ENCODE measurements around the gene PAK4.
"Not testable (repeated sequence)": the region's sequence is repeated elsewhere in the genome, so short reads cannot be mapped to it uniquely, and the experiment has no call there.

PAK4 gene

DNA sequence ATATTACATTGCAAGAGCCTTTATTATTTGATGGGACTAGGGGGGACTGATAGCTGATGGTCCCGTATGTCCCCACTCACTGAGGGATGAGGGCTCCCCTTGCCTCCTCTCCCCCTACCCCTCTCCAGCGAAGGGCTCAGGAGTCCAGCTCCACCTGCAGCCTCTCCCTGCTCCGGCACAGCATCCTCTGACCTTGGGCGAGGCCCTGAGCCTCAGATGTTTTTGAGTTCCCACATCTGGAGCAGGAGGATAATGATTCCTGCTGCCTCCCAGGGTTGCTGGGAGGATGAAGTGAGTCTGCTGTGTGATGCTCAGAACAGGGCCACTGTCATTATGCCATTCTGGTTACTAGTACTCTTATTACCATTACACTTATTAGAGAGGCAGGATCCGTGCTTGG, 15.0 kb downstream of the PAK4 start:
- Histone ChIP-seq H3K27me3 (ENCODE audit: control insufficient read depth in 1 of 2, insufficient read depth in 2 of 2, low read length in 2 of 2) (no peaks in the 10 kb centered on the region), H3K27ac (ENCODE audit: low read length) (no peak overlapping the region), H3K9me3 (ENCODE audit: control insufficient read depth in 2 of 2, low read length in 2 of 2) (peaks cover 0 to 2% of the 10 kb centered on the region in 2 donors), H3K36me3 (ENCODE audit: control insufficient read depth in 2 of 2, insufficient read depth in 2 of 2, low read length in 2 of 2) (no peaks in the 10 kb centered on the region), H3K9ac (ENCODE audit: low read length in 2 of 2) (peak overlapping the region in 1 of 2 donors; percentile 29), H3K4me3 (ENCODE audit: low read length in 2 of 2) (no peak overlapping the region), H3K4me1 (ENCODE audit: control insufficient read depth, insufficient read depth, low read length) (peaks cover 48% of the 10 kb centered on the region)

- no peak overlapping the region for H3K4me3 ChIP-seq (ENCODE audit: low read length in 2 of 2)
- H3K36me3 ChIP-seq (ENCODE audit: control insufficient read depth in 2 of 2, insufficient read depth in 2 of 2, low read length in 2 of 2), result no peaks in the 10 kb centered on the region
- H3K9ac ChIP-seq (ENCODE audit: low read length in 2 of 2), result no peak overlapping the region
- peaks cover 0 to 2% of the 10 kb centered on the region in 2 donors for H3K9me3 ChIP-seq (ENCODE audit: control insufficient read depth in 2 of 2, low read length in 2 of 2)
- H3K27ac ChIP-seq (ENCODE audit: low read length), result no peak overlapping the region
- peaks cover 54% of the 10 kb centered on the region for H3K4me1 ChIP-seq (ENCODE audit: control insufficient read depth, insufficient read depth, low read length)
- H3K27me3 ChIP-seq (ENCODE audit: control insufficient read depth in 1 of 2, insufficient read depth in 2 of 2, low read length in 2 of 2), result no peaks in the 10 kb centered on the region
Measured at GRCh38 chr19:39141929-39142328, 16.3 kb downstream of the PAK4 start.

DNA sequence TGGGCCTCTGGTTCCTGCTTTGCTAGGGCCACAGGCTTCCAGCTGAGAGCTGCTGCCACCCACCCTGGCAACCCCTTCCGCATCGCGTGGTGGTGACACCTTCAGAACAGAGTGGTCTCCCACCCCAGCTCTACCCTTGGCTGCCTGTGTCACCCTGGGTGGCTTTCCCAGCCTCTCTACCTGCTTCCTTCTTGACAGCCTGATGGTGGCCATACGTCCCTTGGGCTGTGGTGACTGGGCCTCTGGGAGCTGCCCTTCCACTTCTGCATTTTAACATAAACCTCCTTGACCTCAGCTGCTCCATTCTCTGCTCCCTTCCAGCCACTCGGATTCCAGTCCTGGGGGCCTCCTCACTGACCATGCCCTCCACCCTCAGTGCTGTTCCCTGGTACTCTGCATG, 17.0 kb downstream of the PAK4 start:
- H3K9ac ChIP-seq (ENCODE audit: low read length in 2 of 2), result no peak overlapping the region
- H3K36me3 ChIP-seq (ENCODE audit: control insufficient read depth in 2 of 2, insufficient read depth in 2 of 2, low read length in 2 of 2), result no peaks in the 10 kb centered on the region
- H3K27ac ChIP-seq (ENCODE audit: low read length), result no peak overlapping the region
- no peaks in the 10 kb centered on the region for H3K27me3 ChIP-seq (ENCODE audit: control insufficient read depth in 1 of 2, insufficient read depth in 2 of 2, low read length in 2 of 2)
- H3K4me1 ChIP-seq (ENCODE audit: control insufficient read depth, insufficient read depth, low read length), result peaks cover 54% of the 10 kb centered on the region
- H3K4me3 ChIP-seq (ENCODE audit: low read length in 2 of 2), result no peak overlapping the region
- peaks cover 0 to 2% of the 10 kb centered on the region in 2 donors for H3K9me3 ChIP-seq (ENCODE audit: control insufficient read depth in 2 of 2, low read length in 2 of 2)

GRCh38 chr19:39143757-39144289, 18.2 kb downstream of the PAK4 start:
- H3K36me3 ChIP-seq (ENCODE audit: control insufficient read depth in 2 of 2, insufficient read depth in 2 of 2, low read length in 2 of 2); H3K27me3 ChIP-seq (ENCODE audit: control insufficient read depth in 1 of 2, insufficient read depth in 2 of 2, low read length in 2 of 2); H3K9me3 ChIP-seq (ENCODE audit: control insufficient read depth in 2 of 2, low read length in 2 of 2): not testable (repeated sequence)
- peak overlapping the region; percentile 60 to 64 for H3K9ac ChIP-seq (ENCODE audit: low read length in 2 of 2)
- peaks cover 50% of the 10 kb centered on the region for H3K4me1 ChIP-seq (ENCODE audit: control insufficient read depth, insufficient read depth, low read length)
- H3K27ac ChIP-seq (ENCODE audit: low read length), result peak overlapping the region; percentile 88
- H3K4me3 ChIP-seq (ENCODE audit: low read length in 2 of 2), result peak overlapping the region in 1 of 2 donors; percentile 57

DNA sequence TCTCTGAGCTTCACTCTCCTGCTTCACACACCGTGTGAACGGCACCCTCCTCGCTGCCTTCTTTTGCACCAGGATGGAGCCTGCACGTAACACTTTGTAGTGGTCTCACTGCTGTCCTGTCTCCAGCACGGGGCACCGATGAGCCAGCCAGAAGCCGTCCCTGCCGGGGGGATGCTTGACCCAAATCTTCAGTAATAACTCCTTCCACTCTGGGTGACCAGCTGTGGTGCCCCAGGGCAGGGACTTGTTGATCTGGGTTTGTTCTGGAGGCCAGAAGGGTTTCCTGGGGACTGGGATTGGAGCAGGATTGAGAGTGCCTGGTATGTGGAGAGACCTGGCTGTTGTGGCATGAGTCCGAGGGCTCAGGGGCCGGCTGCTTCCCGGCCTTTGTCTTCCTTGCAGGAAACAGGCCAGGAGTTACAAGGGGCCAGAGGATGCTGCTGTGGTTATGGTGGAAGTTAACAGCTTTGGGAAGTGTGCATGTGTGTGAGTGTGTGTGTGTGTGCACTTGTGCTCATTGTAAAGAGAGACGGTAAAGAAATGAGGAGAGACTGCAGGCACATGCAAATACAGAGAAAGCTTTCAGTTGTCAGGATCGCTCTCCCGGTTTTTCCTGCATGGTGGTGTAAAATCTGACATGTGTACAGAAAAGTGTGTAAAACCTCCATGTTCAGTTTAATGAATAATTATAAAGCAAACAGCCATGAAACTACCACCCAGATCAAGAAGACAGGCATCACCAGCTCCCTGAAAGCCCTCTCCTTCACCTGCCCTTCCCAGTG, 18.9 kb downstream of the PAK4 start:
- H3K4me3 ChIP-seq (ENCODE audit: low read length in 2 of 2), result peak overlapping the region; percentile 16 to 57
- H3K27ac ChIP-seq (ENCODE audit: low read length), result peak overlapping the region; percentile 88
- no peaks in the 10 kb centered on the region for H3K9me3 ChIP-seq (ENCODE audit: control insufficient read depth in 2 of 2, low read length in 2 of 2)
- peaks cover 43% of the 10 kb centered on the region for H3K4me1 ChIP-seq (ENCODE audit: control insufficient read depth, insufficient read depth, low read length)
- H3K36me3 ChIP-seq (ENCODE audit: control insufficient read depth in 2 of 2, insufficient read depth in 2 of 2, low read length in 2 of 2), result peaks cover 0 to 3% of the 10 kb centered on the region in 2 donors
- H3K27me3 ChIP-seq (ENCODE audit: control insufficient read depth in 1 of 2, insufficient read depth in 2 of 2, low read length in 2 of 2), result no peaks in the 10 kb centered on the region
- H3K9ac ChIP-seq (ENCODE audit: low read length in 2 of 2), result peak overlapping the region; percentile 60 to 64

- Histone ChIP-seq H3K27ac (ENCODE audit: low read length) (peak overlapping the region; percentile 88), H3K4me1 (ENCODE audit: control insufficient read depth, insufficient read depth, low read length) (peaks cover 34% of the 10 kb centered on the region), H3K4me3 (ENCODE audit: low read length in 2 of 2) (peak overlapping the region; percentile 16 to 57), H3K9ac (ENCODE audit: low read length in 2 of 2) (peak overlapping the region; percentile 60 to 64), H3K27me3 (ENCODE audit: control insufficient read depth in 1 of 2, insufficient read depth in 2 of 2, low read length in 2 of 2) (no peaks in the 10 kb centered on the region), H3K9me3 (ENCODE audit: control insufficient read depth in 2 of 2, low read length in 2 of 2) (no peaks in the 10 kb centered on the region), H3K36me3 (ENCODE audit: control insufficient read depth in 2 of 2, insufficient read depth in 2 of 2, low read length in 2 of 2) (peaks cover 0 to 3% of the 10 kb centered on the region in 2 donors)
Measured at GRCh38 chr19:39145180-39145953, 19.8 kb downstream of the PAK4 start.

DNA sequence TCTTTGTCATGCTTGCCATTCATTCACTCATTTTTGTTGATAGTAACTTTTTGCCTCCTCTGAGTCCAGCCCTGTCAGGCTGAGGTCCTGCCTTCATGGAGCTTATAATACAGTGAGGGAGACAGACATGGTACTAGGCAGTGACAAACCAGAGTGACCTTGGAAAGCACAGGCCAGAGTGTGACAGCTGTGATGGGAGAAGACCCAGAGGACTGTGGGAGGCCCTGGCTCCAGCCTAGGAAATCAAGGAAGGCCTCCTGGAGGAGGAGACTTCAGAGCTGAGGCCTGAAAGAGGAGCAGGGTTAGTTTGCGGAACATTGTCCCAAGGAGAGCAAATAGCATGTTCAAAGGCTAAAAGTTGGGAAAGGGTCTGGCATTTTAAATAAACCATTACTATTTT, 20.5 kb downstream of the PAK4 start:
- Histone ChIP-seq H3K9me3 (ENCODE audit: control insufficient read depth in 2 of 2, low read length in 2 of 2) (no peaks in the 10 kb centered on the region), H3K4me1 (ENCODE audit: control insufficient read depth, insufficient read depth, low read length) (peaks cover 33% of the 10 kb centered on the region), H3K27me3 (ENCODE audit: control insufficient read depth in 1 of 2, insufficient read depth in 2 of 2, low read length in 2 of 2) (no peaks in the 10 kb centered on the region), H3K4me3 (ENCODE audit: low read length in 2 of 2) (peak overlapping the region in 1 of 2 donors; percentile 29), H3K9ac (ENCODE audit: low read length in 2 of 2) (peak overlapping the region in 1 of 2 donors; percentile 23), H3K36me3 (ENCODE audit: control insufficient read depth in 2 of 2, insufficient read depth in 2 of 2, low read length in 2 of 2) (peaks cover 0 to 3% of the 10 kb centered on the region in 2 donors), H3K27ac (ENCODE audit: low read length) (peak overlapping the region; percentile 88)

GRCh38 chr19:39146686-39147450, 21.3 kb downstream of the PAK4 start:
- Histone ChIP-seq H3K36me3 (ENCODE audit: control insufficient read depth in 2 of 2, insufficient read depth in 2 of 2, low read length in 2 of 2) (peaks cover 0 to 3% of the 10 kb centered on the region in 2 donors), H3K9ac (ENCODE audit: low read length in 2 of 2) (no peak overlapping the region), H3K27ac (ENCODE audit: low read length) (peak overlapping the region; percentile 88), H3K9me3 (ENCODE audit: control insufficient read depth in 2 of 2, low read length in 2 of 2) (no peaks in the 10 kb centered on the region), H3K27me3 (ENCODE audit: control insufficient read depth in 1 of 2, insufficient read depth in 2 of 2, low read length in 2 of 2) (no peaks in the 10 kb centered on the region), H3K4me1 (ENCODE audit: control insufficient read depth, insufficient read depth, low read length) (peaks cover 33% of the 10 kb centered on the region), H3K4me3 (ENCODE audit: low read length in 2 of 2) (no peak overlapping the region)

- Histone ChIP-seq H3K4me3 (ENCODE audit: low read length in 2 of 2) (no peak overlapping the region), H3K9ac (ENCODE audit: low read length in 2 of 2) (no peak overlapping the region), H3K4me1 (ENCODE audit: control insufficient read depth, insufficient read depth, low read length) (peaks cover 33% of the 10 kb centered on the region), H3K27me3 (ENCODE audit: control insufficient read depth in 1 of 2, insufficient read depth in 2 of 2, low read length in 2 of 2) (no peaks in the 10 kb centered on the region), H3K9me3 (ENCODE audit: control insufficient read depth in 2 of 2, low read length in 2 of 2) (no peaks in the 10 kb centered on the region), H3K36me3 (ENCODE audit: control insufficient read depth in 2 of 2, insufficient read depth in 2 of 2, low read length in 2 of 2) (peaks cover 0 to 3% of the 10 kb centered on the region in 2 donors), H3K27ac (ENCODE audit: low read length) (peak overlapping the region; percentile 88)
Measured at GRCh38 chr19:39147480-39147879, 21.9 kb downstream of the PAK4 start.

- H3K27me3 ChIP-seq (ENCODE audit: control insufficient read depth in 1 of 2, insufficient read depth in 2 of 2, low read length in 2 of 2), result no peaks in the 10 kb centered on the region
- no peak overlapping the region for H3K27ac ChIP-seq (ENCODE audit: low read length)
- peaks cover 30% of the 10 kb centered on the region for H3K4me1 ChIP-seq (ENCODE audit: control insufficient read depth, insufficient read depth, low read length)
- H3K36me3 ChIP-seq (ENCODE audit: control insufficient read depth in 2 of 2, insufficient read depth in 2 of 2, low read length in 2 of 2), result peaks cover 0 to 3% of the 10 kb centered on the region in 2 donors
- no peak overlapping the region for H3K4me3 ChIP-seq (ENCODE audit: low read length in 2 of 2)
- no peak overlapping the region for H3K9ac ChIP-seq (ENCODE audit: low read length in 2 of 2)
- no peaks in the 10 kb centered on the region for H3K9me3 ChIP-seq (ENCODE audit: control insufficient read depth in 2 of 2, low read length in 2 of 2)
Measured at GRCh38 chr19:39148939-39149529, 23.4 kb downstream of the PAK4 start.

All from stomach smooth muscle (tissue), 2 donors.